Dedifferentiated amniotic fluid mesenchymal stem cell (primary cell): Measurements from ENCODE around the gene SERTAD2.

Experiments used
- DNase-seq: peaks from one replicate; pipeline ENCODE4 v3.0.0-alpha.2; 2016; ENCODE audit errors: extremely low spot score

SERTAD2 gene

DNA sequence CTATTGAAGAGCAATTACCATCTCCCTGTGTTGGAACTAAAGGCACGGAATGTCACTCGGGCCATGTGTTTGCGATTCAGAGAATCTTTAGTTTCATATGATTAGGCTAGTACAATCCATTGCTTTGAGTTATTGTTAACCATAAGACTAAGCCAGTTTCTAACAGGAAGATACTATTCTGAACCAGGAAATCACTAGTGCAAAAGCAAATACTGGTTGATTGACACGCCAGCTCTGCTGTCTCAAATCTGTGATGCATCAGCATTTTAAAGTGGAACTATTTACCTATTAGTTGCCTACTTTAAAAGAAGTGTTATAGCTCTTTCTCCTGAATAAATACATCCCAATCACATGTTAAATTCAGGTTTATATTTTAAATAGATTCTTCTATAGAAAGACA is 67.7 kb downstream of the SERTAD2 start:
- no peak for DNase-seq

DNA sequence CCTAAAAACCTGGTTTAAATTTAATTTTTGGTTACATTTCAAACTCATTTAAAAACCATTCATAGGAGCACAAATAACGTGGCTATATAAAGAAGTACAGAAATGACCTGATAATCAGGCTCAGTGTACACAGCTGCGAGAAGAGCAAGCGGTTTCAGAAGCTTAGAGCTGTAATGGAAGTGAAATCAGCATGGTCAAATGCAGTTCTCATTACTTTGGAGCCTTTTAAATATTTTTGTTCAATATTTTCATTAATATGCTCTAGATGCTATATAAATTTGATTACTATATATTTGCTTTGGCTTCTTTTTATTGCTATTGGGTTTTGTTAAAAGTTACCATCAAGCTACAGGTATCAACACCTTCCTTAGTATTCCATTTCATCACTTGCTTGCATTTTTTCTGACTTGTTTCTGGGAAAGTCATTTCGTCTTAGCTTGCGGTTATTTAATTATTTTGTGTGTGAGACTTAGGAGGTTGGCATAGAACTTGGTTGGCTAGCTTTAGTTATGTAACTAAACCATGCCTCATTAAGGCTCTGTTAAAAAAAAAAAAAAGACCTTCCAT is 70.9 kb downstream of the SERTAD2 start:
- DNase-seq, result no peak

DNA sequence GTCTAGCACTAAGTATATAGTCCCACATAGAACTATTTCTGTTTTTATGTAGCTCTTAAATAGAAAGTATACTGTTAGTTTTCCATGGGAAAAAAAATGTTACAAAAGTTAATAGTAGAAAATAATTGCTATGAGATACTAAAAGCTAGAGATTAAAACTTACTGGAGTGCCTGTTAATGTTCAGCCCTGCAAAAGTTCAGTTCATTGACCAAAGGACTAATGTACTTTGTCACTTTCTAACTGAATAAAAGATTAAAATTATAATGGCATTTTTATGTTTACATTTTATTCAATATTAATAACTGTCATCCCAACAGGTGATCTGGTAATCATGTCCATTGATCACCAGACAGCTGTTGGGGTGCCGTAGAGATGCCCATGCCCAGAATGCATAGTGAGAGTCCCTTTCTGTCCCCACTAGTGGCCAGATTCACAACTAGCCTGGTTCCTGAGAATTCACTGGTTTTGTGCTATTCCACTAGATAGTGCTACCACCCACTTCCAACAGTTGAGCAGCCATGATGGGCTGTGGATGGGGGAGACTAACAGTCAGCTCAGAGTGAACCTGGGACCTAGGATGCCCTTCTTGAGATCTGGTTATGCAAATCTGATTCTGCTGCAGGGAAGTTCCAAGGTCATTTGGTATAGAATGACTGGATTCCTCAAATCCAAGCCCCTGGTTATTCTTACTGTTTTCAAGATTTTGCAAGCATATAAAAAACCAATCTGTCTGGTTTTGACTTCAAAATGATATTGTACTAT is 71.8 kb downstream of the SERTAD2 start:
- DNase-seq, result no peak
